ENCODE results near the gene TMEM119.
"Not testable (repeated sequence)": the region's sequence is repeated elsewhere in the genome, so short reads cannot be mapped to it uniquely, and the experiment has no call there.

Gene TMEM119

DNA sequence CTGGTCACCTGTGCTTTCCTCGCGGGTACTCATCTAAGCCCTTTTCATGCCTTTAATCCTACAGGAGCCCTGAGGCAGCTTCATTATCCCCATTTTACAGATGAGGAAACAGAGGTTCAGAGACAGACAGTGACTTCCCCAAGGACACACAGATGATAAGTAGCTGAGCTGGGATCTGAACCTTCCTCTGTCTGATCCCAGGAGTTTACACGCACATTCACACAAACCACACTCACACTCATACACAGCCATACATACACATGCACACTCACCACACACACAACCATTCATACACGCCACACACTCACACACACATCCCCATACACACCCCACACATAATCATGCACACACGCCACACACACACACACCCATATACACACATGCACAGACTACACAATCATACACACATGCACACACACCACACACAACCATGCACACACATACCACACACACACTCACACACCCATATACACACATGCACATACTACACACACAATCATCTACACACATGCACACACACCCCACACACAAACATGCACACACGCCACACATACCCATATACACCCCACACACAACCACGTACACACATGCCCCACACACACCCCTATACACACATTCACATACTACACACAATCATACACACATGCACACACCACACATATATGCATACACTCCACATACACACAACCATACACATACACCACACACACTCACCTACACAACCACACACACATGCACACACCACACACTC is 2.7 kb downstream of the TMEM119 start:
- in situ Hi-C loops (cut with MboI; ENCODE audit: low sequenced_read_pairs, unreplicated experiment), result no loop called here
- TF ChIP-seq, protein P1, sequence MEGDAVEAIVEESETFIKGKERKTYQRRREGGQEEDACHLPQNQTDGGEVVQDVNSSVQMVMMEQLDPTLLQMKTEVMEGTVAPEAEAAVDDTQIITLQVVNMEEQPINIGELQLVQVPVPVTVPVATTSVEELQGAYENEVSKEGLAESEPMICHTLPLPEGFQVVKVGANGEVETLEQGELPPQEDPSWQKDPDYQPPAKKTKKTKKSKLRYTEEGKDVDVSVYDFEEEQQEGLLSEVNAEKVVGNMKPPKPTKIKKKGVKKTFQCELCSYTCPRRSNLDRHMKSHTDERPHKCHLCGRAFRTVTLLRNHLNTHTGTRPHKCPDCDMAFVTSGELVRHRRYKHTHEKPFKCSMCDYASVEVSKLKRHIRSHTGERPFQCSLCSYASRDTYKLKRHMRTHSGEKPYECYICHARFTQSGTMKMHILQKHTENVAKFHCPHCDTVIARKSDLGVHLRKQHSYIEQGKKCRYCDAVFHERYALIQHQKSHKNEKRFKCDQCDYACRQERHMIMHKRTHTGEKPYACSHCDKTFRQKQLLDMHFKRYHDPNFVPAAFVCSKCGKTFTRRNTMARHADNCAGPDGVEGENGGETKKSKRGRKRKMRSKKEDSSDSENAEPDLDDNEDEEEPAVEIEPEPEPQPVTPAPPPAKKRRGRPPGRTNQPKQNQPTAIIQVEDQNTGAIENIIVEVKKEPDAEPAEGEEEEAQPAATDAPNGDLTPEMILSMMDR (IDR thresholded peaks at IDR 0.05; ENCODE audit: borderline replicate concordance, control extremely low read depth, extremely low read depth, insufficient read depth, missing control alignments), result no peak
- DNase-seq (ENCODE audit: low spot score), result no peak

DNA sequence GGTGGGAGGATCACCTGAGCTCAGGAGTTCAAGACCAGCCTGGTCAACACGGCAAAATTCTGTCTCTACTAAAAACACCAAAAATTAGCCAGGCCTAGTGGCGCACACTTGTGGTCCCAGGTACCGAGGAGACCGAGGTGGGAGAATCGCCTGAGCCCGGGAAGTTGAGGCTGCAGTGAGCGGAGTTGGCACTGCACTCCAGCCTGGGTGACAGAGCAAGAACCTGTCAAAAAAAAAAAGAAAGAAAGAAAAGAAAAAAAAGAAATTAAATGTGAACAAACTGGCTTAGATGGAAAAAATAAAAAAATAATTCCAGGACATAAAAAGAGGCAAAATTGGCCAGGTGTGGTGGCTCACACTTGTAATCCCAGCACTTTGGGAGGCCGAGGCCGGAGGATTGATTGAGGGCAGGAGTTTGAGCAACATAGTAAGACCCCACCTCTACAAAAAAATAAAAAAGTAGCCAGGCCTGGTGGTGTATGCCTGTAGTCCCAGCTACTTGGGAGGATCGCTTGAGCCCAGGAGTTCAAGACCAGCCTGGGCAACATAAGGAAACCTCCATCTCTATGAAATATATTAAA is 3.5 kb downstream of the TMEM119 start:
- no peak for DNase-seq (ENCODE audit: low spot score)
- TF ChIP-seq, protein P1 (IDR thresholded peaks at IDR 0.05; ENCODE audit: borderline replicate concordance, control extremely low read depth, extremely low read depth, insufficient read depth, missing control alignments), result no peak
- in situ Hi-C loops (cut with MboI; ENCODE audit: low sequenced_read_pairs, unreplicated experiment), result no loop called here

DNA sequence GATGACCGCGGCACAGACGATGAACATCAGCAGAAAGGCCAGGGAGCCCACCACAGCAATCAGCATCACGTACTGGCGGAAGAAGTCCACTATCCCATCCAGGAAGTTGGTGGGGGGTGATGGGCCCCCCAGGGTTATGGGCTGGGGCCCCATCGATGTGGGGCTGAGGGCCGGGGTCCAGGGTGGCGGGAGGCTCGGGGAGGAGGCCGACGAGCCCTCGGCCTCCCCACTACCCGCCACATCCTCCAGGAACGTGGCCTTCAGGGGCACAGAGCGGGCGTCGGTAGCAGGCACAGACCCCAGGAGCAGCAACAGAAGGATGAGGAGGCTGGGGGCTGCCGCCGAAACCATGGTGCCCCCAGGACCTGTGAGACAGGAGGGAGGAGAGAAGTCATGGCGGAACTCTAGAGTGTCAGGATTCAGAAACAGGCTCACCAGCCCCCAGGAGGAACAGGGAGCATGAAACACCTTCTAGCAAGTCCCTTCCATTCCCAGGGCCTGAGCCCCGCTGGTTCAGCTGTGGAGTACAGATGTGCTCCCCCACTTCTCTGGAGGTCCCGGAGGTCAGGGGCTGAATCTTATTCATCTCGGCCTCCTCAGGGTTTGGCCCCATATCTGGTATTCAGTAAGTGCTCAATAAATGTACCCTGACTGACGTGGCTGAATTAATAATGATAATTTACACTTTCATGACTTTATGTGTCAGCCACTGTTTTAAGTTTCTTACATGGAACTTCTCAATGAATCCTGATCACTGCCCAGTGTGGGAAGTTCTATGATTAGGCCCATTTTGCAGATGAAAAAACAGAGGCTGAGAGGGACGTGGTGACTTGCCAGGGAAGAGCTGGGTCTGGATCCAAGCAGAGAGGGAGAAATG is 5.6 kb downstream of the TMEM119 start:
- no peak for DNase-seq (ENCODE audit: low spot score)
- in situ Hi-C loops (cut with MboI; ENCODE audit: low sequenced_read_pairs, unreplicated experiment), result no loop called here
- TF ChIP-seq, protein P1 (IDR thresholded peaks at IDR 0.05; ENCODE audit: borderline replicate concordance, control extremely low read depth, extremely low read depth, insufficient read depth, missing control alignments), result no peak

DNA sequence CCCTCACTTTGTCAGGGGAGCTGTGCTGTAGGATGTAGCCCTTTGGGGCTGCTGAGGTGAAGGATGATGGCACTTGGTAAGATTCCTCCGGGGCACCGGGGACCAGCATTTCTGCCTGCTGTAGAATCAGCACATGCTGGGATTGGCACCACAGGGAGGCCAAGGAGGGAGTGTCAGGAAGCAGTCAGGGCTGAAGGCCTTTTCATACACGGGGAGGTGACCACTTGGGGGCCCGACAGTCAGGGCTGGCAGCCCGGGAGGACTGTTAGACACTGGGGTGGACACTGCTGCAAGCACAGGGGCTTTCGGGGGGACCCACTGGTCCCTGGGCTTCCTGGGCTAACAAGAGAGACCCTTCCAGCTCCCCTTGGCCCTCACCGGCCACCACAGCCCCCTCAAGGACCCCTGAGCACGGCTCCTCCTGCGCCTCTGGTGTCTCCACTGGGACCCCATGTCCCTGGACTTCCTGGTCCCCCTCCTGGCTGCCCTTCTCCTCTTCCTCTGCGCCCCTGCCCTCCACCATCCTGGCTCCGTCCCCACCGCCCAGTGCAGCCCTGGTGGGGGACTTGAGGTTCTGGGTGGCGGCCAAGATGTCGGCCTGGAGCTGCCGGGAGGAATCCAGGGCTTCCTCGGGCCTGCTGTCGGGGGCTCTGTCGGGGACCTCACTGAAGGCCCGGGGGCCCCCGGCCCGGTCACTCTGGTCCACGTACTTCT is 6.5 kb downstream of the TMEM119 start:
- TF ChIP-seq, protein P1 (IDR thresholded peaks at IDR 0.05; ENCODE audit: borderline replicate concordance, control extremely low read depth, extremely low read depth, insufficient read depth, missing control alignments), result no peak
- no peak for DNase-seq (ENCODE audit: low spot score)
- in situ Hi-C loops (cut with MboI; ENCODE audit: low sequenced_read_pairs, unreplicated experiment), result no loop called here

DNA sequence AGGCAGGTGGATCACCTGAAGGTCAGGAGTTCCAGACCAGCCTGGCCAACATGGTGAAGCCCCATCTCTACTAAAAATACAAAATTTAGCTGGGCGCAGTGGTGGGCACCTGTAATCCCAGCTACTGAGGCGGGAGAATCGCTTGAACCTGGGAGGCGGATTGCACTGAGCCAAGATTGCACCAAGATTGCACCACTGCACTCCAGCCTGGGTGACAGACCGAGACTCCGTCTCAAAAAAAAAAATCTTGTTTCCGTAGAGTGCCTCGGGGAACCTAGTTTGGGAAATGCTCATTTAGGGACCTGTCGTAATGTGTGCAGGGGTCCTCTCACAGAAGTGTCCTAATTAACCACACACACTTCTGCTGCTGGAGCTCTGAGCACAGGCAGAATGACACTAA is 7.4 kb downstream of the TMEM119 start:
- in situ Hi-C loops (cut with MboI; ENCODE audit: low sequenced_read_pairs, unreplicated experiment); DNase-seq (ENCODE audit: low spot score): not testable (repeated sequence)

DNA sequence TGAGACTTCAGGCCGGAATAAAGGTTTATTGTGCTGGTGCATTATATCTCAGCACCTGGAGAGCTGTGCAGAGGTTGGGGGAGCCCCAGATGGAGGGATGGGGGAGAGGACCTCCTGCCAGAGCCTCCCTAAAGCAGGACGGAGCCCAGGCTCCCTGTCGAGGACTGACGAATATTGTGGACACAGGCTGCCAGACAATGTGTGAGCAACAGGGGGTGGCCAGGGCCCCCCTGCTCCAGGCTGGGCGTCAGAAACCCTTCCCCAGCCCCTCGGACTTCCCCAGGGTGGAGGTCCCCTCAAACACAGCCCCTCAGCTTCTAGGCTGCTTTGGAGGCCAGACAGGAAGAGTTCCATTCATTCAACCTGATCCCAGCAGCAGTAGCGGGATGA is 8.0 kb downstream of the TMEM119 start:
- DNase-seq (ENCODE audit: low spot score), result no peak
- in situ Hi-C loops (cut with MboI; ENCODE audit: low sequenced_read_pairs, unreplicated experiment), result no loop called here
- TF ChIP-seq, protein P1 (IDR thresholded peaks at IDR 0.05; ENCODE audit: borderline replicate concordance, control extremely low read depth, extremely low read depth, insufficient read depth, missing control alignments), result no peak
